ENCODE data around the gene CTBP1.

The CTBP1 gene

GRCh38 chr4:1250921-1251772, 2.2 kb upstream of the CTBP1 start:
- no peak for DNase-seq (ENCODE audit: extremely low read depth, insufficient read length)
- TF ChIP-seq CTCF (IDR thresholded peaks at IDR 0.05; ENCODE audit: insufficient read depth, low read length, poor library complexity, severe bottlenecking) = no peak
- Histone ChIP-seq H3K27me3 (replicated peaks; ENCODE audit: control insufficient read depth, insufficient read depth, low read length) (no peaks in the 10 kb centered on the region), H3K4me3 (replicated peaks; ENCODE audit: low read depth, low read length) (no peak overlapping the region), H3K36me3 (ENCODE audit: control insufficient read depth, insufficient read depth, low read length) (no peaks in the 10 kb centered on the region; the same call in 1 of the 2 replicates)

GRCh38 chr4:1250527-1250812, 1.5 kb upstream of the CTBP1 start:
- TF ChIP-seq CTCF (IDR thresholded peaks at IDR 0.05; ENCODE audit: insufficient read depth, low read length, poor library complexity, severe bottlenecking) = no peak
- no peaks in the 10 kb centered on the region for H3K27me3 ChIP-seq (replicated peaks; ENCODE audit: control insufficient read depth, insufficient read depth, low read length)
- no peak overlapping the region; the same call in none of the 2 replicates for H3K4me3 ChIP-seq (replicated peaks; ENCODE audit: low read depth, low read length)
- DNase-seq (ENCODE audit: extremely low read depth, insufficient read length) = no peak
- no peaks in the 10 kb centered on the region; the same call in none of the 2 replicates for H3K36me3 ChIP-seq (ENCODE audit: control insufficient read depth, insufficient read depth, low read length)

GRCh38 chr4:1249731-1250526, 999 bp upstream of the CTBP1 start:
- Histone ChIP-seq H3K27me3 (replicated peaks; ENCODE audit: control insufficient read depth, insufficient read depth, low read length) (no peaks in the 10 kb centered on the region), H3K36me3 (ENCODE audit: control insufficient read depth, insufficient read depth, low read length) (no peaks in the 10 kb centered on the region; the same call in none of the 2 replicates), H3K4me3 (replicated peaks; ENCODE audit: low read depth, low read length) (peak overlapping the region; percentile 72)
- peak; percentile 73 for DNase-seq (ENCODE audit: extremely low read depth, insufficient read length)
- TF ChIP-seq CTCF (IDR thresholded peaks at IDR 0.05; ENCODE audit: insufficient read depth, low read length, poor library complexity, severe bottlenecking) = peak; percentile 12

- TF ChIP-seq CTCF (IDR thresholded peaks at IDR 0.05; ENCODE audit: insufficient read depth, low read length, poor library complexity, severe bottlenecking) = no peak
- Histone ChIP-seq H3K27me3 (replicated peaks; ENCODE audit: control insufficient read depth, insufficient read depth, low read length) (no peaks in the 10 kb centered on the region), H3K4me3 (replicated peaks; ENCODE audit: low read depth, low read length) (peak overlapping the region; percentile 72), H3K36me3 (ENCODE audit: control insufficient read depth, insufficient read depth, low read length) (no peaks in the 10 kb centered on the region; the same call in none of the 2 replicates)
- DNase-seq (ENCODE audit: extremely low read depth, insufficient read length) = peak; percentile 92
Measured at GRCh38 chr4:1249148-1249730, 309 bp upstream of the CTBP1 start.

GRCh38 chr4:1247864-1248244, 1.1 kb downstream of the CTBP1 start:
- Histone ChIP-seq H3K27me3 (replicated peaks; ENCODE audit: control insufficient read depth, insufficient read depth, low read length) (no peaks in the 10 kb centered on the region), H3K36me3 (ENCODE audit: control insufficient read depth, insufficient read depth, low read length) (no peaks in the 10 kb centered on the region; the same call in none of the 2 replicates), H3K4me3 (replicated peaks; ENCODE audit: low read depth, low read length) (peak overlapping the region; percentile 90)
- TF ChIP-seq CTCF (IDR thresholded peaks at IDR 0.05; ENCODE audit: insufficient read depth, low read length, poor library complexity, severe bottlenecking) = no peak
- no peak for DNase-seq (ENCODE audit: extremely low read depth, insufficient read length)
